Iris pigment epithelial cell (primary cell): ENCODE results near the gene GGT5.
"Not testable (repeated sequence)": the region's sequence is repeated elsewhere in the genome, so short reads cannot be mapped to it uniquely, and the experiment has no call there.

Experiments used
- DNase-seq: peaks from one replicate; pipeline ENCODE4 v3.0.0-alpha.2; 2011; ENCODE audit warnings: low read depth

Gene GGT5

DNA sequence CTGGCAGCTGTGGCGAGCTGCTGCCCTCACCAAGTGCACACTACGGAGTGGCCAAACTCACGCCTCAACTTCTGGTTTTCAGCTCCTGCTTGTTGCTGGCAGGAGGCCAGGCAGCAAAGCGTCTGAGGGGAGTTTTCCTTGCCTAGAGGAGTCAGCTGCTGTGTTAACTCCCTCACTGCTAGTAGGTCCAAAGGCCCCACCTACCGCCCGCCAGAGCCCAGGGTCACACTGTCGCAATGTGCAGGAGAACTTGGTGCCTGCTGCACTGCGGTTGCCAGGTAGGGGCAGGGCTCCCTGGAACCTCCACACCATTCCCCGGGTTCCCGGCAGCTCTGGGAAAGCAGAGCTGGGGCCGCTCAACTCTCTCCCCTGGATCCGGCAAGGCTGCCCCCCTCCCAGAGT is at the start of gene GGT5:
Gene GGT5 (minus strand): TSS at position 53 of the 402 bp plus-strand sequence. CDS start 357 bp downstream, outside the sequence.
- peak; percentile 64 for DNase-seq

- DNase-seq = not testable (repeated sequence)
Observed at GRCh38 chr22:24292202-24292830, 47.4 kb upstream of the GGT5 start.

- DNase-seq = no peak
Observed at GRCh38 chr22:24291515-24292201, 46.8 kb upstream of the GGT5 start.

- DNase-seq = peak; percentile 17
Observed at GRCh38 chr22:24290459-24290858, 45.6 kb upstream of the GGT5 start.

DNA sequence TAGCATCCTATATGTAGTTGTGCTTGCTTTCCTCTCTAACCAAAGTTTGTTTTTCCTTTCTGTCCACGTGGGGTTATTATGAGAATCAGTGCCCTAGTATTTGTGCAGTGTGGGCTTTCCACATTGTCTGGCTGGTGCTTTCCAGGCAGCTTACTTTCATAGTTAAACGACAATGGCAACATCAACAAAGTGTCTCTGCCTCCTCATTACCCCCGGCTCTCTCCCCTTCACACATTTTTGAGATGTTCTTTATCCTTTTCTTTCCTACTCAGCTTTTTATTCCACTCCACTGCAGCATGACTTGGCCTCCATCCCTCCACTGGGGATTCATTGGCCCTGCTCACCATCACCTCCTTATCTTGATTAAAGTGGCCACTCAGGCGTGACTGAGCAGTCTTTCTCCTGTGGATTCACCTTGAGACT is 44.9 kb upstream of the GGT5 start:
- DNase-seq = peak; percentile 24

DNA sequence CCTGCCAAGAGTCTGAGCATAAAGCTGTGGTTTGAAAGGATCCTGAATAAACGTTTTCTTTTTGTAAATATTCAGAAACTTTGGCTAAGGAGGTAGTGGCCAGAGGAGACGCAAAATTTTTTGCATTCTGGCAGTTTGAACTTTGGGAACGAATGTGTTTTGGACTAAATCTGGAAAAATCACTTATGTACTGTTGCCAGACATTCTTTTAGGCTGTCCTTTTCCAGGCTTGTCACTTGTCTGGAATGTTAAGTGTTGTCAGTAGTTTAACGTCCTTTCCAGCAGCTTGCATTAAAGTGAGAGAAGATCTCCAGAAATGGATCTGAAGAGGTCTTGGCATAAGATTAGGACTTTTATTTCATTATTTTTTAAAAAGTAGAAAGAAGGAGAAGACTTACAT is 44.2 kb upstream of the GGT5 start:
- DNase-seq = peak; percentile 66

- not testable (repeated sequence) for DNase-seq
Observed at GRCh38 chr22:24287801-24288200, 42.9 kb upstream of the GGT5 start.

DNA sequence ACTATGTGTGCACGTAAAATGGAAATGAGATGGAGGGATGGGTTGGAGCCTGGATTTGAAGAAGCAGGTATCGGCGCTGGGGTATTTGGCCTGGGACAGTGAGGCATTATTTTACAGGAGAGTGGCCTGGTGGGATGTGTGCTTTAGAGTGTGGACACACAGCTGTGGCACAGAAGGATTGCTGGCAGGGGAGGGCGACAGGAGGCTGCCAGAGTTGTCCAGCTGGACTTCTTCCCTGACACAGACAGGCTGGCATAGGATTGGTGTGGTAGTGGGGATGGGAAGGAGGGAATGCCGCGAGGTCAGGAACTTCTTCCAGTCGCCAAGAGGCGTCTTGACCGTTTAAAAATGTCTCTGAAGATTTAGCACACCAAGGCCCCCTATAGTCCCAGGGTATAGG is 42.3 kb upstream of the GGT5 start:
- DNase-seq = not testable (repeated sequence)

- DNase-seq = no peak
Observed at GRCh38 chr22:24285245-24285644, 40.4 kb upstream of the GGT5 start.

GRCh38 chr22:24284747-24285203 is 39.9 kb upstream of the GGT5 start:
- DNase-seq = peak; percentile 51

- DNase-seq = no peak
Observed at GRCh38 chr22:24282401-24282800, 37.5 kb upstream of the GGT5 start.

DNA sequence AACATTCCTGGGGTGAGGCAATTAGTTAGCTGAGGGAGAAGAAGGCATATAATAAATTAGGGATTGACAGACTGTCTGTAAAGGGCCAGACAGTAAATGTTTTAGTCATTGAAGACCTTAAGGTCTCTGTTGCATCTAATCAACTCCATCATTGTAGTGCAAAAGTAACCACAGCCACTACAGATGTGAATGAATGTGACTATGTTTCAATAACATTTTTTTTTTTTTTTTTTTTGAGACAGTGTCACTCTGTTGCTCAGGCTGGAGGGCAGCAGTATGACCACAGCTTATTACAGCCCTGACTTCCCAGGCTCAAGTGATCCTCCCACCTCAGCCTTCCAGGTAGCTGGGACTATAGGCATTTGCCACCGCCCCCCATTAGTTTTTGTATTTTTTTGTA is 35.5 kb upstream of the GGT5 start:
- not testable (repeated sequence) for DNase-seq

DNA sequence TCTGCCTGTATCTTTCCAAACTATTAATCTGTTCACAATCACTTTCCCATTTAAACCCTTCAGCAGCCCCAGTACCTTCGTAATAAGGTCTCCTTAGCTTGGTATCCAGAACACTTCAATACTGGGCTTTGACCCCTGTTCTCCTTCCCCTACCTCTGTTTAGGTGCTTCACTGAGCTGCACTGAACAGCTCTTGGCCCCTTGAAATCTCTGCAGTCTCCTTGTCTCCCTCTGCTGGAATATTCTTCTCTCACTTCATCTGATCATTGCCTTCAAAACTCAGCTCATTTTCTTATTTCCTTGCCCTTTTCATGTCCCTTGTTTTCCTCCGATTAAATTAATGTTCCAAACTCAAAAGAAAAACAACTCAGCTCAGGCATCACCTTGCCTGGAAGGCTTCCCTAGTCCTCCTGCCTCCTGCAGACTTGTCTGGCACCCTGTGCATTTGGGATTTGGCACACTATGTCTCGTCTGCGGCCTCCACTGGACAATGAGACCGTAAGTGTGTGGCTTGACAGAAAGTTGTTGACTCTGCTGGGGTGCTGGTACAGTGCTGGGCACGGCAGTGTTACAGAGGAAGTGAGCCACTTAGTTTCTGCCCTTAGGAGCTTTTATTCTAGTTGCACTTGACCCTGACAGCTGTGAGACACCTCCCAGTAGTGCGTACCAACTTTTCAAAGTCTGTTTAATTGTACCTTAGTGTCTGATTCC is 30.0 kb upstream of the GGT5 start:
- not testable (repeated sequence) for DNase-seq

GRCh38 chr22:24273906-24274305 is 29.0 kb upstream of the GGT5 start:
- not testable (repeated sequence) for DNase-seq

DNA sequence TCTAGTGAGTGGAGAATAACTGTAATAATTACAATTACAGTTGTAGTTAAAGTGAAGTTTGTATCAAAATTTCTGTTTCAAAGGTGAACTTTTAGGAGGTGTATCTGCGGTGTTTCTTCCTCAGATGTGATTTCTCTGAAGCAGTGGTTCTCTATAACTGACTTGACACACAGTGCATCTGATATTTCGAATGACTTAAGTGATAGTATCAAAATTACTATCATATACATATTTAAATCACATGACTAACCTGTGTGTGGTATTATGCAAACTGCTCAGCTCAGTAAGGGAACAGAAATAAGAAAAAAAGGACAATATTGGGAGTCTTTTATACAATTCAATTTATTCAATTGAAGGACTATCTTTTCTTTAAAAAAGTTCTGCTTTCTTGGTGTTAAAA is 28.1 kb upstream of the GGT5 start:
- not testable (repeated sequence) for DNase-seq

DNA sequence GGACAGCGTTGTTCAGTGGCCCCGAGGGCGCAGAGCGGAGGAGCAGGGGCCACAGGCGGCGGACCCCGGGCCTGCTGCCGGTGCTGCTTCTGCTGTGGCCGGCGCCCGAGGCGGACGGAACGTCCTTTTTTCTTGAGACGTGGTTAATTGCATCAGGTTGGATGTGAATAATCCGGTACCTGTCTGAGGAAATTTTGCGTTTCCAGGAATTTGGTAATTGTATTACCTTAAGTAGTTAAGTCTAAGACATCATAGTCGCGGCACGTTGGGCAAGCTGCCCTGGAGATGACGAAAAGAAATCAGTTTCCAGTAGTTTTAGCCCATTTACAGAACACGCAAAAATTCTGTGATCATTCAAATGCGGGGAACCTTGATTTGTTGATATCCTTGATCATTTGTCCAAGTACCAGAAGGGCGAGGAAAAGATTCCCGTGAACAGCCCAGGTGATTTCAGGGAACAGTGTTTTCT is 26.5 kb upstream of the GGT5 start:
- DNase-seq = peak; percentile 33

- peak; percentile 92 for DNase-seq
Observed at GRCh38 chr22:24270556-24271385, 25.9 kb upstream of the GGT5 start, which contains the start of gene SPECC1L. Gene SPECC1L (plus strand): TSS chr22:24270831. CDS start chr22:24302232, 31,401 bp downstream.

GRCh38 chr22:24266495-24266894 is 21.6 kb upstream of the GGT5 start:
- not testable (repeated sequence) for DNase-seq

DNA sequence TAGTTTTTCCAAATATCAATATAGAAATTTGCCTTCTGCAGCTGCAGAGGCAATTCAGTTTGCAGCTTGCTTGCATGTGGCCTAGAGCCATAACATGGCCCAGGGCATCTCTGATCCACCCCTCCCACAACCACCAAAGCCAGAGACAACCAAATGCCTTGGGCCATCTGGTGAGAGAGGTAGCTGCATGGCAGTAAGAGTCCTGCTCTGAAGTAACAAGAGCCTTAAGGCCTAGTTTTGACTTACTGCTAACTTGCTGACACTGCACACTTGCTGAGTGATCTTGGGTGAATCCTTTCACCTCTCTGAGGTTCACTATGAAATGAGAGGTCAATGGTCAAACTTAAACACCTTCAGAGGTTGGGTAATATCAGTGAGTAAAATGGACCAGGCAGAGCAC is 20.9 kb upstream of the GGT5 start:
- no peak for DNase-seq

DNA sequence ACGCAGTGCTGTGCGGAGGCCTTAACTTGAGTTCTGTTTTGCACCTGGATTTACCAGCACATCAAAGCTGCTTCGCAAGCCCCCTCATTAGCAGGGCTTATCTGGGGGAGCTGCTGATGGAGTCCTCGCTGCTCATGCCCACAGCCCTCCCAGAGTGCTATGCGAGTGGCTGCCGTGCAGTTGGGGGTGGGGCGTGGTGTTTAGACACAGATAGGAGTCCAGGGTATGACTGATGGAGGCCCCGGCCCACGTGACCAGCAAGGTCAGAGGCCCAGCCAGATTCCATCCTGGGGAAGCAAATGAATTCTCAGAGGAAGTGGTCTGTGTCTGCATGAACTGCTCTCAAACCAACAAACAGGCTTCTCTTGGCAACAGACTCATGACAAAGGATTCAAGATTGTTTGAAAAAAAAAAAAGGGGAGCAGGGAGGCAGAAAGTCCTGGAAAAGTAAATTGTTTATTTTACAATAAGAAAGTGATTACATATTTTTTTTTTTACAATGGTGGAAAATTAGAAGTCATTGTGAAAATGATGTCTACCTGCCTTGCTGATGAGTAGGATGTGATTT is 19.5 kb upstream of the GGT5 start:
- DNase-seq = not testable (repeated sequence)

GRCh38 chr22:24263479-24263878 is 18.6 kb upstream of the GGT5 start:
- not testable (repeated sequence) for DNase-seq
